Measurements from ENCODE around the gene APOC3. TPM values are rescaled to one million over a fixed set of nuclear protein-coding genes. Genes with fewer than 3 reads are reported as not detected.

Gene APOC3
- total and polyA plus RNA-seq, 2 donors from 2014 or later: 35.6 TPM; not detected in 1

GRCh38 chr11:116813781-116814471 lies 15.8 kb upstream of the APOC3 start:
- Histone ChIP-seq H3K9me3 (ENCODE audit: control insufficient read depth in 2 of 3, insufficient read depth in 1 of 3, low read length in 3 of 3) (no peaks in the 10 kb centered on the region), H3K27ac (ENCODE audit: low read depth in 2 of 2, low read length in 2 of 2) (no peak overlapping the region), H3K27me3 (ENCODE audit: control insufficient read depth, insufficient read depth, low read length) (no peaks in the 10 kb centered on the region), H3K4me3 (ENCODE audit: low read length in 3 of 3) (no peak overlapping the region), H3K9ac (ENCODE audit: low read length in 3 of 3) (no peak overlapping the region), H3K36me3 (ENCODE audit: control insufficient read depth in 2 of 3, insufficient read depth in 3 of 3, low read length in 3 of 3) (no peaks in the 10 kb centered on the region), H3K4me1 (ENCODE audit: control insufficient read depth in 2 of 3, insufficient read depth in 2 of 3, low read depth in 1 of 3, low read length in 3 of 3) (no peaks in the 10 kb centered on the region)
- no peak for DNase-seq
- FAIRE-seq: no peak
- no peak for TF ChIP-seq CTCF (IDR thresholded peaks at IDR 0.05; ENCODE audit: borderline replicate concordance, extremely low read depth, insufficient read depth)
- intact Hi-C loops (cut with DNase I): no loop called here

GRCh38 chr11:116814502-116814901 lies 15.2 kb upstream of the APOC3 start:
- H3K27ac ChIP-seq (ENCODE audit: low read depth in 2 of 2, low read length in 2 of 2): no peak overlapping the region
- no peak for FAIRE-seq
- no peak overlapping the region for H3K9ac ChIP-seq (ENCODE audit: low read length in 3 of 3)

GRCh38 chr11:116819049-116819448 lies 10.7 kb upstream of the APOC3 start:
- Histone ChIP-seq H3K27ac (ENCODE audit: low read depth in 2 of 2, low read length in 2 of 2) (no peak overlapping the region), H3K36me3 (ENCODE audit: control insufficient read depth in 2 of 3, insufficient read depth in 3 of 3, low read length in 3 of 3) (no peaks in the 10 kb centered on the region), H3K27me3 (ENCODE audit: control insufficient read depth, insufficient read depth, low read length) (no peaks in the 10 kb centered on the region), H3K4me3 (ENCODE audit: low read length in 3 of 3) (no peak overlapping the region), H3K9me3 (ENCODE audit: control insufficient read depth in 2 of 3, insufficient read depth in 1 of 3, low read length in 3 of 3) (no peaks in the 10 kb centered on the region), H3K9ac (ENCODE audit: low read length in 3 of 3) (no peak overlapping the region), H3K4me1 (ENCODE audit: control insufficient read depth in 2 of 3, insufficient read depth in 2 of 3, low read depth in 1 of 3, low read length in 3 of 3) (no peaks in the 10 kb centered on the region)
- TF ChIP-seq CTCF (IDR thresholded peaks at IDR 0.05; ENCODE audit: borderline replicate concordance, extremely low read depth, insufficient read depth): no peak
- intact Hi-C loops (cut with DNase I): no loop called here
- DNase-seq (no peak), FAIRE-seq (no peak)

More at GRCh38 chr11:116814502-116814901, 15.2 kb upstream of the APOC3 start:
- no peak for DNase-seq
- intact Hi-C loops (cut with DNase I): no loop called here
- Histone ChIP-seq H3K4me3 (ENCODE audit: low read length in 3 of 3) (no peak overlapping the region), H3K9me3 (ENCODE audit: control insufficient read depth in 2 of 3, insufficient read depth in 1 of 3, low read length in 3 of 3) (no peaks in the 10 kb centered on the region), H3K27me3 (ENCODE audit: control insufficient read depth, insufficient read depth, low read length) (no peaks in the 10 kb centered on the region), H3K4me1 (ENCODE audit: control insufficient read depth in 2 of 3, insufficient read depth in 2 of 3, low read depth in 1 of 3, low read length in 3 of 3) (no peaks in the 10 kb centered on the region), H3K36me3 (ENCODE audit: control insufficient read depth in 2 of 3, insufficient read depth in 3 of 3, low read length in 3 of 3) (no peaks in the 10 kb centered on the region)
- TF ChIP-seq CTCF (IDR thresholded peaks at IDR 0.05; ENCODE audit: borderline replicate concordance, extremely low read depth, insufficient read depth): no peak

All from kidney (tissue), 14 donors.